ENCODE data around the gene LIPC. TPM values are rescaled to one million over a fixed set of nuclear protein-coding genes. Genes with fewer than 3 reads are reported as not detected.

Gene LIPC
- total and polyA plus RNA-seq, 2 experiments from 2014 or later = 0.43 to 0.63 TPM

GRCh38 chr15:58473724-58474123 lies 41.9 kb downstream of the LIPC start:
- H3K36me3 ChIP-seq (ENCODE audit: low read depth) = no peaks in the 10 kb centered on the region
- H3K4me3 ChIP-seq = no peak overlapping the region; the same call in 1 of the 2 replicates
- no peak for TF ChIP-seq EZH2phosphoT487 (IDR thresholded peaks at IDR 0.05; ENCODE audit: insufficient read depth, low read depth)
- no peak for TF ChIP-seq EZH2 (IDR thresholded peaks at IDR 0.05; ENCODE audit: insufficient read depth, poor library complexity, severe bottlenecking)
- H4K20me1 ChIP-seq (ENCODE audit: insufficient read depth) = no peaks in the 10 kb centered on the region
- H2AFZ ChIP-seq = no peak overlapping the region
- no peaks in the 10 kb centered on the region for H3K9me2 ChIP-seq (ENCODE audit: insufficient read depth)
- peak; percentile 75 for DNase-seq
- H3K27ac ChIP-seq = peak overlapping the region; percentile 24
- H3K4me1 ChIP-seq (ENCODE audit: insufficient read depth) = peaks cover 68% of the 10 kb centered on the region
- in situ Hi-C loops (cut with MboI) = no loop called here
- no peaks in the 10 kb centered on the region for H3K79me2 ChIP-seq (ENCODE audit: insufficient read depth)
- 55 to 68% methylated on average over 2 of the region's 2 CpGs for WGBS, 2 experiments (ENCODE audit: low coverage in 1 of 2, low lambda C conversion rate in 2 of 2, missing lambda C conversion rate in 2 of 2)
- H3K9me3 ChIP-seq (ENCODE audit: low read depth) = no peaks in the 10 kb centered on the region
- H3K9ac ChIP-seq = no peak overlapping the region
- no peaks in the 10 kb centered on the region for H3K27me3 ChIP-seq (replicated peaks; ENCODE audit: insufficient read depth)
- peak overlapping the region; percentile 16 for H3K4me2 ChIP-seq (ENCODE audit: unreplicated experiment)
- H3F3A ChIP-seq (ENCODE audit: insufficient read depth) = peaks cover 27% of the 10 kb centered on the region

DNA sequence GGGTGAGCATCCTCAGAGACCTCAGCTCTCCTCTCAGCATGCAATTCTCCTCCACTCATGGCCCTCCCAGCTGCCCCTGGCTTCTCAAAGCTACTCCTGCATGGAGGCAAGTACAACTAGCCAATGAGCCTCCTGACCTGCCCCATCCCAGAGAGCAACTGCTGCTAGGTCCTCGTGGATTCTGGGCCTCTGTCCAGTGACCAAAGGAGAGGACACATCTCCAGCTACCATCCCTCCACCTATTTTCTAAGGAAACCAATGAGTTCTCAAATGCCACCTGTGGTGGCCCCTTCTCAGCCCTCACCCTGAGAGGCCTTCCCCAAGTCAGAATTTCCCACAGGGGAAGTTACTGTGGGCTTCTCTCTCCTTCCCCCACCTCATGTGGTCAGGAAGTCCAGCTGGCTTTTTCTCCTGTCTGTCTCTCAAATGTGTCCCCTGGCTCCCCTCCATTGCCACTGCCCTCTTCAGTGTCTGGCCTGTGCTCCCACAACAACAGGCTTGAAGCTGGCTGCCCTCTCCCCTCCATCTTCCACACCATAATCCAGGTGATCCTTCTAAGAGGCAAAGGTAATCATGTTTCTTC lies 43.0 kb downstream of the LIPC start:
- WGBS, 2 experiments (ENCODE audit: low coverage in 1 of 2, low lambda C conversion rate in 2 of 2, missing lambda C conversion rate in 2 of 2) = 90 to 100% methylated on average over 1 of the region's 1 CpG
- no peaks in the 10 kb centered on the region for H3K9me3 ChIP-seq (ENCODE audit: low read depth)
- H3K27me3 ChIP-seq (replicated peaks; ENCODE audit: insufficient read depth) = no peaks in the 10 kb centered on the region
- H3K4me3 ChIP-seq = no peak overlapping the region
- TF ChIP-seq EZH2 (IDR thresholded peaks at IDR 0.05; ENCODE audit: insufficient read depth, poor library complexity, severe bottlenecking) (no peak), EZH2phosphoT487 (IDR thresholded peaks at IDR 0.05; ENCODE audit: insufficient read depth, low read depth) (no peak)
- H3K9ac ChIP-seq = no peak overlapping the region
- peak overlapping the region; percentile 58 for H3K27ac ChIP-seq
- H3K79me2 ChIP-seq (ENCODE audit: insufficient read depth) = no peaks in the 10 kb centered on the region
- H3F3A ChIP-seq (ENCODE audit: insufficient read depth) = peaks cover 17% of the 10 kb centered on the region
- no peak for DNase-seq
- H3K36me3 ChIP-seq (ENCODE audit: low read depth) = no peaks in the 10 kb centered on the region
- H2AFZ ChIP-seq = no peak overlapping the region
- no peak overlapping the region for H3K4me2 ChIP-seq (ENCODE audit: unreplicated experiment)
- H4K20me1 ChIP-seq (ENCODE audit: insufficient read depth) = no peaks in the 10 kb centered on the region
- H3K4me1 ChIP-seq (ENCODE audit: insufficient read depth) = peaks cover 57% of the 10 kb centered on the region
- in situ Hi-C loops (cut with MboI) = no loop called here
- no peaks in the 10 kb centered on the region for H3K9me2 ChIP-seq (ENCODE audit: insufficient read depth)

DNA sequence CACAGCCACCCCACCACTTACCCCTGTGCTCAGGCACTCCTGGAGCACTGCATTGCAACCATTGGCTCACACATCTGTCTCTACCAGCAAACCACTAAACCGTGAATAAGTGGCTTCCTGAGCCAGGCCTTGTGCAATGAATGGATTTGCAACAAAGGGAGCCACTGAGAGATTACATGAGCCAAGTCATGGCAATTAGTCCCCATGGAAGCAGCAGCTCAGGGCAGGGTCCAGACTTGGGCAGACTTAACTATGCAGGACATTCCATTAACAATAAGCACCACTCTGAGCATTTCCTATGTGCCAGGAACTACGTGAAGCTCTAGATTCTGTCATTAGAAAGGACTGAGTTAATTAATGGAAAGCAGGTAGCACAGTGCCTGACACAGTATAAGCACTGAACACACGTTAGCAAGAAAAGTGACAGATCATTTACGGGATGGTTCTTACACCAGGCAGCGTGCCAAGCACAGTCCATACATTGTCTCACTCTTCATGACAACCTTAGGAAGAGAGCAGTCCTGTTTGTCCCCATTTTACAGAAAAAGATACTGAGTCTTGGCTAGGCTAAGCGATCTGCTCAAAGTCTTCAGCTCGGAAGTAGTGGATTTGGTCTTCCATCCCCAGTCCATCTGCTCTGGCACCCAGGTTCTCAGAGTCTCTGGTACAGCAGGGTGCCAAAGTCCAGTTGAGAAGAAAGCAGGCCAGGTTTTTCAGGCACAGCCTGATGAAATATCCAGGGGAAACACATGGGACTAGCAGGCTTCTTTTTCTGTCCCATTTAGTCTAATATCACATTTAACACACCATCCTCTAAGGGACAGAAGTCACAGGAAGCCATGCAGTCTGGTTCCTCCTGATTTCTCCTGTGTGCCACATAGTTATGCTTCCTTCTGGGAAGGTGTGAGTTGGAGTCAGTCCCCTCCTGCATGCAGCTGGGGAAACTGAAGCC lies 44.1 kb downstream of the LIPC start:
- H2AFZ ChIP-seq = no peak overlapping the region
- H3K9ac ChIP-seq = no peak overlapping the region
- no peak for TF ChIP-seq EZH2 (IDR thresholded peaks at IDR 0.05; ENCODE audit: insufficient read depth, poor library complexity, severe bottlenecking)
- no peak for TF ChIP-seq EZH2phosphoT487 (IDR thresholded peaks at IDR 0.05; ENCODE audit: insufficient read depth, low read depth)
- 59 to 66% methylated on average over 7 of the region's 7 CpGs for WGBS, 2 experiments (ENCODE audit: low coverage in 1 of 2, low lambda C conversion rate in 2 of 2, missing lambda C conversion rate in 2 of 2)
- H3K27ac ChIP-seq = peak overlapping the region; percentile 58
- H3K27me3 ChIP-seq (replicated peaks; ENCODE audit: insufficient read depth) = no peaks in the 10 kb centered on the region
- H3K9me3 ChIP-seq (ENCODE audit: low read depth) = no peaks in the 10 kb centered on the region
- H3K4me3 ChIP-seq = no peak overlapping the region
- H3K4me2 ChIP-seq (ENCODE audit: unreplicated experiment) = no peak overlapping the region
- no peaks in the 10 kb centered on the region for H4K20me1 ChIP-seq (ENCODE audit: insufficient read depth)
- no peaks in the 10 kb centered on the region for H3K36me3 ChIP-seq (ENCODE audit: low read depth)
- in situ Hi-C loops (cut with MboI) = no loop called here
- peak; percentile 86 for DNase-seq
- peaks cover 48% of the 10 kb centered on the region for H3K4me1 ChIP-seq (ENCODE audit: insufficient read depth)
- H3K79me2 ChIP-seq (ENCODE audit: insufficient read depth) = no peaks in the 10 kb centered on the region
- H3F3A ChIP-seq (ENCODE audit: insufficient read depth) = peaks cover 13% of the 10 kb centered on the region
- H3K9me2 ChIP-seq (ENCODE audit: insufficient read depth) = no peaks in the 10 kb centered on the region

DNA sequence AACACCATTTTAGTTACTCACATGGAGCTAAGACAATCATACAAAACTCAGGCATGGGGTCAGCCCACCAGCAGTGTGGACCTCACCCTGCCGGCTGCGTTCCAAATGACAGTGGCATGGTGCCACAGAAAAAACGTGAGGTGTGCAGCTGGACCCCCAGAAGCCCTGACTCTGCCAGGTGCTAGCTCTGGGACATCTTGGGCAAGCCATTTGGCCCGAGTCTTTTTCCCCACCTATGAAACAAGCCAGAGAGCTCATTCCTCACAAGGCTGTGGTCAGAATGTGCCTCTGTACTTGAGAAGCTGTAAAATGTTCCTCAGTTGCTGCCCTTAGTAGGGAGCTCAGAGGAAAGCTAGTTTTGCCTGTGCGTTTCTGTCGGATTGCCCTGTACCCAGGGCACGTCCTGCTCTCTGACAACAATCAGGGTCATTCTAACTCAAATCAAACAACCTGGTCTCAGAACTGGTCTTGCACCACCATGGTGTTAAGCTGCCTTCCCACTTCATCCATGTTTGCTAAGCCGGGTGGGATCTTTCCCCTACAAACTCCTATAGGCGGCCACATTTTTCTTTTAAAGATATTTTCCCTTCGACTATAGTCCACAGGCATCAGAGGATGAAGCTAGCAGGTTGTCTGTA lies 44.9 kb downstream of the LIPC start:
- Histone ChIP-seq H3K79me2 (ENCODE audit: insufficient read depth) (no peaks in the 10 kb centered on the region), H3K4me2 (ENCODE audit: unreplicated experiment) (no peak overlapping the region), H3K27ac (no peak overlapping the region), H3K4me3 (no peak overlapping the region), H3K4me1 (ENCODE audit: insufficient read depth) (peaks cover 43% of the 10 kb centered on the region), H3K27me3 (replicated peaks; ENCODE audit: insufficient read depth) (no peaks in the 10 kb centered on the region), H2AFZ (peak overlapping the region; percentile 78), H3F3A (ENCODE audit: insufficient read depth) (peaks cover 12% of the 10 kb centered on the region), H3K9ac (no peak overlapping the region), H3K9me3 (ENCODE audit: low read depth) (no peaks in the 10 kb centered on the region), H4K20me1 (ENCODE audit: insufficient read depth) (no peaks in the 10 kb centered on the region), H3K36me3 (ENCODE audit: low read depth) (no peaks in the 10 kb centered on the region), H3K9me2 (ENCODE audit: insufficient read depth) (no peaks in the 10 kb centered on the region)
- DNase-seq = no peak
- no peak for TF ChIP-seq EZH2phosphoT487 (IDR thresholded peaks at IDR 0.05; ENCODE audit: insufficient read depth, low read depth)
- TF ChIP-seq EZH2 (IDR thresholded peaks at IDR 0.05; ENCODE audit: insufficient read depth, poor library complexity, severe bottlenecking) = no peak
- WGBS, 2 experiments (ENCODE audit: low coverage in 1 of 2, low lambda C conversion rate in 2 of 2, missing lambda C conversion rate in 2 of 2) = 73% methylated on average over 10 of the region's 10 CpGs
- in situ Hi-C loops (cut with MboI) = no loop called here

All from GM23248 (cell line).